ENCODE data around the gene GRIK1.

The GRIK1 gene

DNA sequence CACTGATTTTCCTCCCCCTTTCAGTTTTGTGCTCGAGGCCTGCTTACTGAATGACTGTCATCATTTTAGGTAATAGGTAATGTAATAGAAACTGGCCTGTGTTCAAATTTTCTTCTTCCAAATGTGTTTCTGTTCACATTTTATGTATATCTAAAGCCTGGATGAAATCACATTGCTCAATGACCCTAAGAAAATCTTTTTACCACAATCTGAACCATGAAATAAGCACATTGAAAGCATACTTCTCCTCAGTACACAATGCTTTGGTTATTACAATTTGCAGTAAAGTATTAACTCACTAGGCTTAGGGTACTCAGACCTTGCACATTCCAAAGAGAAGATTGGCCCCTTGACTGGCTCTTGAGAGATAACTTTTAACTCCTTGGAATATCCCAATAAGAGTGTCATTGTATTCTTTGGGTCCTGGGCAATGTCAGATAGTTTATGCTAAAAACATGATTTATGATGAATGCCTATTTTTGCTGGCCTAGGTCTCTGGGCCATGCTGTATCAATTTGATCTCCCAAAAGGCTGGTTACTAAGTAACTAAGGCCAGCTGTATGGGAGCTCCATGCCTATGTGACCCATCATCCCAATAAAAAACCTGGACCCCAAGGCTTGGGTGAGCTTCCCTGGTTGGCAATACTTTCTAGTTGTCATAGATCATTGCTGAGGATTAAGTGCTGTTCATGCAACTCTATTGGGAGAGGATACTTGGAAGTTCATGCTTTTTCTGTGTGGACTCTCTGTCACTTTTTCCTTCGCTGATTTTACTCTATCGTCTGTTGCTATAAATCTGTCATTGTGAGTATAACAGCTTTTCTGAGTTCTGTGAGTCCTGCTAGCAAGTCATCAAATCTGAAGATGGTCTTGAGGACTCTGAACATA is 293.9 kb downstream of the GRIK1 start:
- Histone ChIP-seq H3F3A (ENCODE audit: low read depth) (no peaks in the 10 kb centered on the region), H3K79me2 (ENCODE audit: insufficient read depth, low read length) (no peaks in the 10 kb centered on the region), H3K4me3 (ENCODE audit: low read length, poor library complexity, severe bottlenecking) (no peak overlapping the region), H3K9ac (ENCODE audit: low read depth, low read length, poor library complexity, severe bottlenecking) (no peak overlapping the region), H3K4me1 (ENCODE audit: insufficient read depth, low read length, poor library complexity, severe bottlenecking) (no peaks in the 10 kb centered on the region), H3K27me3 (ENCODE audit: insufficient read depth, low read length, poor library complexity, severe bottlenecking) (no peaks in the 10 kb centered on the region), H2AFZ (ENCODE audit: low read length) (no peak overlapping the region), H3K9me2 (replicated peaks; ENCODE audit: low read depth, low read length) (no peaks in the 10 kb centered on the region), H3K36me3 (ENCODE audit: insufficient read depth, low read length) (no peaks in the 10 kb centered on the region), H4K20me1 (ENCODE audit: insufficient read depth, low read length, poor library complexity, severe bottlenecking) (no peaks in the 10 kb centered on the region), H3K4me2 (ENCODE audit: low read depth, low read length, poor library complexity, severe bottlenecking) (no peak overlapping the region), H3K9me3 (ENCODE audit: insufficient read depth, low read depth, low read length) (no peaks in the 10 kb centered on the region)
- TF ChIP-seq EZH2phosphoT487 (IDR thresholded peaks at IDR 0.05; ENCODE audit: borderline replicate concordance) = no peak

- Histone ChIP-seq H2AFZ (ENCODE audit: low read length) (no peak overlapping the region), H3K9me2 (replicated peaks; ENCODE audit: low read depth, low read length) (no peaks in the 10 kb centered on the region), H3K9me3 (ENCODE audit: insufficient read depth, low read depth, low read length) (peaks cover 4% of the 10 kb centered on the region; the same call in 1 of the 2 replicates), H3K79me2 (ENCODE audit: insufficient read depth, low read length) (no peaks in the 10 kb centered on the region), H4K20me1 (ENCODE audit: insufficient read depth, low read length, poor library complexity, severe bottlenecking) (no peaks in the 10 kb centered on the region), H3K4me3 (ENCODE audit: low read length, poor library complexity, severe bottlenecking) (no peak overlapping the region), H3F3A (ENCODE audit: low read depth) (no peaks in the 10 kb centered on the region), H3K9ac (ENCODE audit: low read depth, low read length, poor library complexity, severe bottlenecking) (no peak overlapping the region), H3K36me3 (ENCODE audit: insufficient read depth, low read length) (no peaks in the 10 kb centered on the region), H3K27me3 (ENCODE audit: insufficient read depth, low read length, poor library complexity, severe bottlenecking) (no peaks in the 10 kb centered on the region), H3K4me2 (ENCODE audit: low read depth, low read length, poor library complexity, severe bottlenecking) (no peak overlapping the region), H3K4me1 (ENCODE audit: insufficient read depth, low read length, poor library complexity, severe bottlenecking) (no peaks in the 10 kb centered on the region)
- TF ChIP-seq EZH2phosphoT487 (IDR thresholded peaks at IDR 0.05; ENCODE audit: borderline replicate concordance) = no peak
- TF ChIP-seq CTCF (conservative IDR thresholded peaks at IDR 0.05; ENCODE audit: low read length) = no peak
Observed at GRCh38 chr21:29643289-29643688, 296.5 kb downstream of the GRIK1 start.

- no peaks in the 10 kb centered on the region for H3K27me3 ChIP-seq (ENCODE audit: insufficient read depth, low read length, poor library complexity, severe bottlenecking)
Observed at GRCh38 chr21:29642551-29643245, 297.1 kb downstream of the GRIK1 start.

More at GRCh38 chr21:29642551-29643245, 297.1 kb downstream of the GRIK1 start:
- H3F3A ChIP-seq (ENCODE audit: low read depth) = no peaks in the 10 kb centered on the region
- no peaks in the 10 kb centered on the region for H3K4me1 ChIP-seq (ENCODE audit: insufficient read depth, low read length, poor library complexity, severe bottlenecking)
- peaks cover 7% of the 10 kb centered on the region; the same call in 1 of the 2 replicates for H3K9me3 ChIP-seq (ENCODE audit: insufficient read depth, low read depth, low read length)
- H4K20me1 ChIP-seq (ENCODE audit: insufficient read depth, low read length, poor library complexity, severe bottlenecking) = no peaks in the 10 kb centered on the region
- H2AFZ ChIP-seq (ENCODE audit: low read length) = no peak overlapping the region
- H3K4me3 ChIP-seq (ENCODE audit: low read length, poor library complexity, severe bottlenecking) = no peak overlapping the region
- no peaks in the 10 kb centered on the region for H3K36me3 ChIP-seq (ENCODE audit: insufficient read depth, low read length)
- H3K9me2 ChIP-seq (replicated peaks; ENCODE audit: low read depth, low read length) = no peaks in the 10 kb centered on the region
- H3K9ac ChIP-seq (ENCODE audit: low read depth, low read length, poor library complexity, severe bottlenecking) = no peak overlapping the region
- TF ChIP-seq EZH2phosphoT487 (IDR thresholded peaks at IDR 0.05; ENCODE audit: borderline replicate concordance) (no peak), CTCF (conservative IDR thresholded peaks at IDR 0.05; ENCODE audit: low read length) (no peak)
- H3K79me2 ChIP-seq (ENCODE audit: insufficient read depth, low read length) = no peaks in the 10 kb centered on the region
- no peak overlapping the region for H3K4me2 ChIP-seq (ENCODE audit: low read depth, low read length, poor library complexity, severe bottlenecking)

Measured in Loucy (cell line).